WI38 (cell line): ENCODE data around the gene HHAT.

Experiments
- H3K4me3 ChIP-seq: 2 replicates; pipeline ENCODE4 v1.5.1; 2011; ENCODE audit warnings: low read depth, mild to moderate bottlenecking, control low read depth, low read length
- TF ChIP-seq, protein P1 (sequence below): IDR thresholded peaks from 2 replicates; pipeline ENCODE4 v1.5.1; 2012; ENCODE audit warnings: low read depth, mild to moderate bottlenecking, control low read depth, low read length

The HHAT gene

DNA sequence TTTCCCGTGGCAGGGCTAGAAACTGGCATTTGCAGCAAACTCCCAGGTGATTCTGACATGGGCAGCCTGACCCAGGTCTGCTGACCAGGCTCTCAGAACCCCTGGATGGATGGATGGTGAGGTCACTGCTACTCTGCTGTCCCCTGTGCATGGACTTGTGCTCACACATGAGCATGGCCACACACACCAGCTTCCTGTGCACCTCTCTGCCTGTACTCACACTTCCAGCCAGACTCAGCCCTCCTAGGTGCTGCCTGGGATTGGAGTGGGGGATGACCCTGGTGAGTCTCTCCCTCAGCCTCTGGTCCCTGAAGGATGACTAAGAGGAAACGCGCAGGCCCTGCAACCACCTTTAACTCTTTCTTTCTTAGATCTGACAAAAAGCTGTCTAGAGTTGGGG, 361.1 kb downstream of the HHAT start:
- TF ChIP-seq, protein P1, sequence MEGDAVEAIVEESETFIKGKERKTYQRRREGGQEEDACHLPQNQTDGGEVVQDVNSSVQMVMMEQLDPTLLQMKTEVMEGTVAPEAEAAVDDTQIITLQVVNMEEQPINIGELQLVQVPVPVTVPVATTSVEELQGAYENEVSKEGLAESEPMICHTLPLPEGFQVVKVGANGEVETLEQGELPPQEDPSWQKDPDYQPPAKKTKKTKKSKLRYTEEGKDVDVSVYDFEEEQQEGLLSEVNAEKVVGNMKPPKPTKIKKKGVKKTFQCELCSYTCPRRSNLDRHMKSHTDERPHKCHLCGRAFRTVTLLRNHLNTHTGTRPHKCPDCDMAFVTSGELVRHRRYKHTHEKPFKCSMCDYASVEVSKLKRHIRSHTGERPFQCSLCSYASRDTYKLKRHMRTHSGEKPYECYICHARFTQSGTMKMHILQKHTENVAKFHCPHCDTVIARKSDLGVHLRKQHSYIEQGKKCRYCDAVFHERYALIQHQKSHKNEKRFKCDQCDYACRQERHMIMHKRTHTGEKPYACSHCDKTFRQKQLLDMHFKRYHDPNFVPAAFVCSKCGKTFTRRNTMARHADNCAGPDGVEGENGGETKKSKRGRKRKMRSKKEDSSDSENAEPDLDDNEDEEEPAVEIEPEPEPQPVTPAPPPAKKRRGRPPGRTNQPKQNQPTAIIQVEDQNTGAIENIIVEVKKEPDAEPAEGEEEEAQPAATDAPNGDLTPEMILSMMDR: no peak
- H3K4me3 ChIP-seq: no peak overlapping the region

DNA sequence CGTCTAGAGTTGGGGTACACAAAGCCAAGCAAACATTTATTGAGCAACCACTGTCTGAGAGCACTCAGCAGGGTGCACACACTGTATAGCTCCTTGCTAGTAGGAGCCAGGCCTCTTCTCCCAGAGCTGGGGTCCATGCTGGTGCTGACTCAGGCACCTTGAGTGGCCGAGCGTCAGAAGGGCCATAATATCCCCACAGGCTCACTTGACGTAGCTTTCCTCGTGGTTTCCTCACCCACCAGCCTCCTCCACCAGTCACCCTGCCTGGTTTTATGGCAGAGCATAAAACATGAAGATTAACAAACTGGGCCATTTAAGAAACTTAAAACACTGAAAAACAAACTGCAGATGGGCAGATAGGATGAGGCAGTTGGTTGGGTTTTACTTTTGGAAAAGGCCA, 361.5 kb downstream of the HHAT start:
- TF ChIP-seq, protein P1: no peak
- no peak overlapping the region for H3K4me3 ChIP-seq

DNA sequence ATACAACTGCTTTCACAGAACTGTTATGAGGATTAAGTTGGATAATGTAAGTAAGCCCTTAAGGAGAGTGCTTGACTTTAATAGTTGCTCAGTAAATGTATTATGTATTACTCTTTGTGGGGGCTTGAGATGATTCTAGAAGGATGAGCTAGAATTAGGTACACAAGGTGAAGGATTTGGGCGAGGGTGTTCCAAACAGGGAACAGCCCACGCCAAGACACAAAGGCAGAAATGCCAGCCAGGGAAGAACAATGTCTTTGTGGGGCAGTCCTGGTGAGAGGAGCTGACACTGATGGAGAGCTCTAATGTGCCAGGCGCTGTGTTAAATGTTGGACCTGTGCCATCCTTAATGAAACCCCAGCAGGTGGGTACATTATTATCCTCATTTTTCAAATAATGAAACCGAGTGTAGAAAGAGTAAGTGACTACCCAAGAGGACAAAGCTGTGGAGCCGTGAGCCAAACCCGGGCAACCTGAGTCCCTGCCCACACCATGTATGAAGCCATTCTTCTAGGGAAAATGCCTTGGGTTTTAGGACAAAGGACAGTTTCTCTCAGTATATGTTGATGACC, 362.4 kb downstream of the HHAT start:
- TF ChIP-seq, protein P1: no peak

DNA sequence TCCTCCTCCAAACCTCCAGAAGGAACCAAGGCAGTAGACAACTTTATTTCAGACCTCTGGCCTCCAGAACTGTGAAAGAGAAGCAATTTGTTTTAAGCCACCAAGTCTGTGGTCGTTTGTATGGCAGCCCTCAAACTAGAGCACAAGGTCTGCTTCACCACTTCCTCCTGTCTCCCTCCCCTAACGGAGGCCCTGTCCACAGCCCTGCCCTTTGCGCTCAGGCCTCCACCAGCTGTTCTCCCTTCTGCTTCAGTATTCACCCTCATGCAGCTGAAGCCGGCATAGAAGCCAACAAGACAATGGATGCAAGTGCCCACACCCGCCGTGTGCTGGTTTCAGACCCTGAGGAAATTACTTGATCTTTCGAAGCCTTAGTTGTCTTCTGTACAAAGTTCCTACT, 364.1 kb downstream of the HHAT start:
- TF ChIP-seq, protein P1: no peak
- no peak overlapping the region for H3K4me3 ChIP-seq

More for the DNA sequence above, 362.4 kb downstream of the HHAT start:
- no peak overlapping the region for H3K4me3 ChIP-seq

DNA sequence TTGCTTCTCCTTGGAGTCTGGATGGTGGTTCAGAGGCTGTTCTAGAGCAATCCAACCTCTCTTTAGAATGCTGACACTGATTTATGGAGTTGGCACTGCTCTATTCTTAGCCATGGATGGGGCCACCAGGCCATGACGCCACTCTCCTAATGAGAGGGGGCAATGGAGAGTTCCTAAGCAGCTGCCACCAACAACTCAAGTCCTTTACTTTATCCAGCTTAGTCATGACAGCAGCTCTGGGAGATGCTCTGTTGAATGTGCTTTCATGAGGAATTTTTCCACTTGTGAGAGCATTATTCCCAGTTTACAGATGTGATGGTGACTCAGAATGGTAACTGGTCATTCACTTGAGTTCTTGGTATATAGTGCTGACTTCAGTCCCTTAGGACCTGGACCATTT, 366.3 kb downstream of the HHAT start:
- no peak overlapping the region for H3K4me3 ChIP-seq
- TF ChIP-seq, protein P1: no peak

DNA sequence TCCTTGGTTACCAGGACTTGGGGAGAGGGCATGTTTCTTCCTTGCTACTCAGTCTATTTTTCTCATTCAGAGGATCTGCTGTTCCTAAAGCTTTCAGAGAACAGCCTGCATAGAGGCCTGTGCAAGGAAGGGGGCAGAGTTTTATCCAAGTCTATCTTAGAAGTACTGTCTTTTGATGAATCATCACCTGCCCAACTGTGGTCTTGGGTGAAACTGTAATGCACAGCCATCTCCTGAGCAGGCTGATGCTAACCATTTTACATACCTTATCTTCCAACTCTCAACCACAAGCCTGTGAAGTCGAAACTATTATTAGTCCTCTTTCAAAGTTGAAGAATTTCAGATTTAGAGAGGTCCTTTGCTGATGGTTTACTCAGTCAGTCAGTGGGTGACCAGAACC, 368.0 kb downstream of the HHAT start:
- TF ChIP-seq, protein P1: no peak

DNA sequence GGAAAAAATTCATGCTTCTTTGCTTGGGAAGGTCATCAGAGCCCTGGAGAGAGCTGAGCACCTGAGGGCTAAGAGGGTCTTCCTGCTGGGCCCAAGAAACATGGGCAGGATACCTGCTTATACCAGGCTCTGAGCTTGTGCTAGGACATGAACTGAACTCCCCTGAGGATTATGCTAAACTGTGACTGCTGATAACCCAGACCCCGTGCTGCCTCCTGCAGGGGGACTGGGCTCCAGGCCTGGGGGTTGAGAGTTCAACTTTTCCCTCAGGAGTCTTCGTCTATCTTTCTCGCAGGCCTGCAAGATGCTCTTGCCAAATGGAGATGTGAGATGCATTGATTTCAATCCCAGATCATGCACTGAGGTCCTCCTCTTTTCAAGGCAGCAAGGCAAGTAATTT, 368.5 kb downstream of the HHAT start:
- TF ChIP-seq, protein P1: no peak
- no peak overlapping the region for H3K4me3 ChIP-seq

More for the DNA sequence above, 368.0 kb downstream of the HHAT start:
- H3K4me3 ChIP-seq: no peak overlapping the region
